ENCODE measurements around the gene HOXB7. TPM values are rescaled to one million over a fixed set of nuclear protein-coding genes. Genes with fewer than 3 reads are reported as not detected.

The HOXB7 gene
- total and polyA plus RNA-seq, 10 of the 15 experiments (the other 5 are each of a cell fraction or from before 2014, with no cell fraction given): 2.8 to 7.4 (median 4.2) TPM

GRCh38 chr17:48571826-48572417 is 38.9 kb downstream of the HOXB7 start:
- ATAC-seq (no peak), FAIRE-seq (no peak), DNase-seq (ENCODE audit: low read depth, low spot score) (no peak)
- POLR2A ChIA-PET: no interaction called here
- H3K36me3 ChIP-seq (ENCODE audit: control insufficient read depth in 2 of 2, insufficient read depth in 2 of 2, low read length in 1 of 2): no peaks in the 10 kb centered on the region
- H3K27ac ChIP-seq (ENCODE audit: control insufficient read depth, insufficient read depth): no peak overlapping the region
- no peaks in the 10 kb centered on the region for H3K27me3 ChIP-seq (replicated peaks in 1 of 2; ENCODE audit: control insufficient read depth in 2 of 2, insufficient read depth in 2 of 2, low read length in 1 of 2)
- RAD21 ChIA-PET (ENCODE audit: unreplicated experiment): no interaction called here
- WGBS (ENCODE audit: insufficient coverage, insufficient replicate concordance, low lambda C conversion rate, missing lambda C conversion rate): 94% methylated on average over 1 of the region's 1 CpG
- TF ChIP-seq SMAD5 (IDR thresholded peaks at IDR 0.05; ENCODE audit: low read depth) (no peak), HDAC2 (IDR thresholded peaks at IDR 0.05) (no peak), BACH1 (IDR thresholded peaks at IDR 0.05; ENCODE audit: borderline replicate concordance) (no peak), ATF3 (IDR thresholded peaks at IDR 0.05; ENCODE audit: borderline replicate concordance, extremely low read depth, low read depth, low read length) (no peak), NR2C1 (IDR thresholded peaks at IDR 0.05) (no peak), TBL1XR1 (IDR thresholded peaks at IDR 0.05; ENCODE audit: low read depth, low read length) (no peak), TARDBP (IDR thresholded peaks at IDR 0.05; ENCODE audit: borderline replicate concordance) (no peak), CHD4 (IDR thresholded peaks at IDR 0.05) (no peak), CEBPZ (IDR thresholded peaks at IDR 0.05; ENCODE audit: low read depth, low read length) (no peak), NRF1 (conservative IDR thresholded peaks at IDR 0.05; ENCODE audit: low read depth, low read length) (no peak), RCOR1 (conservative IDR thresholded peaks at IDR 0.05; ENCODE audit: low read depth, low read length) (no peak), ZNF622 (IDR thresholded peaks at IDR 0.05) (no peak), ZNF207 (IDR thresholded peaks at IDR 0.05; ENCODE audit: borderline replicate concordance) (no peak), HSF1 (IDR thresholded peaks at IDR 0.05; ENCODE audit: low read depth, low read length) (no peak)
- CTCF ChIA-PET: no interaction called here
- H3K79me2 ChIP-seq (ENCODE audit: control insufficient read depth, insufficient read depth, low read length): no peaks in the 10 kb centered on the region
- H4K20me1 ChIP-seq (ENCODE audit: control insufficient read depth, insufficient read depth): no peaks in the 10 kb centered on the region
- H3K9me3 ChIP-seq (replicated peaks; ENCODE audit: control insufficient read depth, insufficient read depth, low read length): no peaks in the 10 kb centered on the region
- H3K4me3 ChIP-seq: no peak overlapping the region
- H3K4me1 ChIP-seq (ENCODE audit: control insufficient read depth, insufficient read depth, low read length): peaks cover 9% of the 10 kb centered on the region
- intact Hi-C loops (cut with micrococcal nuclease; ENCODE audit: unreplicated experiment): no loop called here
- H3K9ac ChIP-seq (ENCODE audit: control insufficient read depth, insufficient read depth, low read length): no peak overlapping the region
- no TSS peak for BruUV-seq (replicated peaks)
- in situ Hi-C loops (cut with MboI): no loop called here
- no peak overlapping the region for H3K4me2 ChIP-seq (ENCODE audit: control insufficient read depth, insufficient read depth)
- SMC1A ChIA-PET (ENCODE audit: uncharacterized antibody, unreplicated experiment): no interaction called here
- no peak overlapping the region for H2AFZ ChIP-seq (ENCODE audit: control insufficient read depth, low read depth, low read length)

All from GM12878 (cell line).